HL-60 (cell line): Measurements from ENCODE around the gene PRDX6.
"Not testable (repeated sequence)": the region's sequence is repeated elsewhere in the genome, so short reads cannot be mapped to it uniquely, and the experiment has no call there.

Experiments
- DNase-seq, 2 experiments: peaks; one replicate each; pipeline ENCODE4 v3.0.0-alpha.2; 2010 to 2020; ENCODE audit warnings: low read depth in 1 of 2, low spot score in 1 of 2
- H3K27ac ChIP-seq: fragments of 250-450 bp; sonication (Bioruptor Pico); replicated peaks from 2 replicates; pipeline ENCODE4 v1.5.1; 2020; ENCODE audit warnings: mild to moderate bottlenecking, moderate library complexity
- H3K27me3 ChIP-seq: fragments of 250-450 bp; sonication (Bioruptor Pico); 2 replicates; pipeline ENCODE4 v1.5.1; 2021; ENCODE audit warnings: mild to moderate bottlenecking, moderate library complexity; ENCODE audit not compliant: insufficient read depth, poor library complexity, severe bottlenecking
- H3K4me3 ChIP-seq: replicated peaks from 2 replicates; pipeline ENCODE4 v1.5.1; 2011; ENCODE audit warnings: mild to moderate bottlenecking, control low read depth, low read length; ENCODE audit not compliant: insufficient read depth
- CTCF ChIP-seq: IDR thresholded peaks from one replicate; pipeline ENCODE4 v1.5.1; 2011; ENCODE audit warnings: low read length, control low read depth, inconsistent platforms; ENCODE audit not compliant: insufficient read depth
- GABPA ChIP-seq: IDR thresholded peaks from 2 replicates; pipeline ENCODE4 v1.6.1; 2012; ENCODE audit warnings: low read depth
- POLR2AphosphoS5 ChIP-seq: IDR thresholded peaks from 2 replicates; pipeline ENCODE4 v1.6.1; 2012; ENCODE audit warnings: low read depth
- REST ChIP-seq: IDR thresholded peaks from 2 replicates; pipeline ENCODE4 v1.6.1; 2012; ENCODE audit warnings: low read depth; ENCODE audit not compliant: insufficient replicate concordance
- SPI1 ChIP-seq: IDR thresholded peaks from 2 replicates; pipeline ENCODE4 v1.6.1; 2012; ENCODE audit warnings: low read depth, mild to moderate bottlenecking, borderline replicate concordance

PRDX6 gene

GRCh38 chr1:173507205-173507846 lies 30.2 kb downstream of the PRDX6 start:
- no peak for DNase-seq
- TF ChIP-seq REST (no peak), SPI1 (no peak), CTCF (no peak), POLR2AphosphoS5 (no peak), GABPA (no peak)
- H3K27ac ChIP-seq, result no peak overlapping the region
- H3K27me3 ChIP-seq, result no peaks in the 10 kb centered on the region
- H3K4me3 ChIP-seq, result no peak overlapping the region

GRCh38 chr1:173507847-173508209 lies 30.7 kb downstream of the PRDX6 start:
- H3K27ac ChIP-seq, result no peak overlapping the region
- no peak overlapping the region for H3K4me3 ChIP-seq
- TF ChIP-seq REST, result no peak
- H3K27me3 ChIP-seq, result no peaks in the 10 kb centered on the region
- no peak for DNase-seq

- DNase-seq, result no peak
- Histone ChIP-seq H3K27ac (no peak overlapping the region), H3K27me3 (no peaks in the 10 kb centered on the region), H3K4me3 (no peak overlapping the region)
- TF ChIP-seq GABPA, result no peak
- TF ChIP-seq REST, result no peak
- no peak for TF ChIP-seq POLR2AphosphoS5
- TF ChIP-seq SPI1, result no peak
- no peak for TF ChIP-seq CTCF
Measured at GRCh38 chr1:173508541-173508940, 31.4 kb downstream of the PRDX6 start.

- no peak for DNase-seq
- Histone ChIP-seq H3K27ac (no peak overlapping the region), H3K27me3 (no peaks in the 10 kb centered on the region), H3K4me3 (no peak overlapping the region)
- TF ChIP-seq POLR2AphosphoS5 (no peak), CTCF (no peak), SPI1 (no peak)
Measured at GRCh38 chr1:173509797-173510196, 32.7 kb downstream of the PRDX6 start.

GRCh38 chr1:173514503-173514902 lies 37.4 kb downstream of the PRDX6 start:
- H3K27me3 ChIP-seq, H3K4me3 ChIP-seq, DNase-seq, H3K27ac ChIP-seq: not testable (repeated sequence)
